HG03571 (cell line): Measurements from ENCODE around the gene EFCAB14.
"Not testable (repeated sequence)": the region's sequence is repeated elsewhere in the genome, so short reads cannot be mapped to it uniquely, and the experiment has no call there.

Experiments
- ATAC-seq: cut with Tn5 transposase; IDR thresholded peaks from one replicate; pipeline ENCODE4 v1.9.1; 2021; ENCODE audit not compliant: unreplicated experiment

EFCAB14 gene

GRCh38 chr1:46718727-46719622, at the start of gene EFCAB14:
Gene EFCAB14, minus strand, starts transcription at chr1:46719114. Its CDS starts 1,027 bp downstream, at chr1:46718087.
- ATAC-seq, result peak; percentile 94

- no peak for ATAC-seq
Observed at GRCh38 chr1:46768445-46768844, 49.5 kb upstream of the EFCAB14 start.

GRCh38 chr1:46767649-46768282, 48.9 kb upstream of the EFCAB14 start:
- no peak for ATAC-seq

GRCh38 chr1:46764402-46764801, 45.5 kb upstream of the EFCAB14 start:
- ATAC-seq, result no peak

- ATAC-seq, result no peak
Observed at GRCh38 chr1:46761740-46762139, 42.8 kb upstream of the EFCAB14 start.

- no peak for ATAC-seq
Observed at GRCh38 chr1:46760558-46761166, 41.7 kb upstream of the EFCAB14 start.

- no peak for ATAC-seq
Observed at GRCh38 chr1:46757956-46758528, 39.1 kb upstream of the EFCAB14 start.

- ATAC-seq, result no peak
Observed at GRCh38 chr1:46757247-46757955, 38.5 kb upstream of the EFCAB14 start.

GRCh38 chr1:46755121-46755520, 36.2 kb upstream of the EFCAB14 start:
- ATAC-seq, result no peak

GRCh38 chr1:46754707-46755106, 35.8 kb upstream of the EFCAB14 start:
- not testable (repeated sequence) for ATAC-seq

- no peak for ATAC-seq
Observed at GRCh38 chr1:46753985-46754384, 35.1 kb upstream of the EFCAB14 start.

GRCh38 chr1:46749921-46750404, 31.0 kb upstream of the EFCAB14 start:
- ATAC-seq, result no peak

GRCh38 chr1:46749404-46749803, 30.5 kb upstream of the EFCAB14 start:
- no peak for ATAC-seq

- no peak for ATAC-seq
Observed at GRCh38 chr1:46747683-46748288, 28.9 kb upstream of the EFCAB14 start.

GRCh38 chr1:46742069-46742468, 23.2 kb upstream of the EFCAB14 start:
- no peak for ATAC-seq

- ATAC-seq, result no peak
Observed at GRCh38 chr1:46735708-46736324, 16.9 kb upstream of the EFCAB14 start.

GRCh38 chr1:46728327-46728873, 9.5 kb upstream of the EFCAB14 start:
- ATAC-seq, result not testable (repeated sequence)

GRCh38 chr1:46725736-46726108, 6.8 kb upstream of the EFCAB14 start:
- ATAC-seq, result no peak

- peak; percentile 56 for ATAC-seq
Observed at GRCh38 chr1:46724991-46725735, 6.2 kb upstream of the EFCAB14 start.
